A204.1 (cell line): ENCODE results near the gene DNAH2.

ENCODE experiments used
- FAIRE-seq: peaks from 2 replicates; lab custom pipeline; 2012; peaks lifted over from hg19 to GRCh38; lab: Jason Lieb, UNC

DNAH2 gene, protein sequence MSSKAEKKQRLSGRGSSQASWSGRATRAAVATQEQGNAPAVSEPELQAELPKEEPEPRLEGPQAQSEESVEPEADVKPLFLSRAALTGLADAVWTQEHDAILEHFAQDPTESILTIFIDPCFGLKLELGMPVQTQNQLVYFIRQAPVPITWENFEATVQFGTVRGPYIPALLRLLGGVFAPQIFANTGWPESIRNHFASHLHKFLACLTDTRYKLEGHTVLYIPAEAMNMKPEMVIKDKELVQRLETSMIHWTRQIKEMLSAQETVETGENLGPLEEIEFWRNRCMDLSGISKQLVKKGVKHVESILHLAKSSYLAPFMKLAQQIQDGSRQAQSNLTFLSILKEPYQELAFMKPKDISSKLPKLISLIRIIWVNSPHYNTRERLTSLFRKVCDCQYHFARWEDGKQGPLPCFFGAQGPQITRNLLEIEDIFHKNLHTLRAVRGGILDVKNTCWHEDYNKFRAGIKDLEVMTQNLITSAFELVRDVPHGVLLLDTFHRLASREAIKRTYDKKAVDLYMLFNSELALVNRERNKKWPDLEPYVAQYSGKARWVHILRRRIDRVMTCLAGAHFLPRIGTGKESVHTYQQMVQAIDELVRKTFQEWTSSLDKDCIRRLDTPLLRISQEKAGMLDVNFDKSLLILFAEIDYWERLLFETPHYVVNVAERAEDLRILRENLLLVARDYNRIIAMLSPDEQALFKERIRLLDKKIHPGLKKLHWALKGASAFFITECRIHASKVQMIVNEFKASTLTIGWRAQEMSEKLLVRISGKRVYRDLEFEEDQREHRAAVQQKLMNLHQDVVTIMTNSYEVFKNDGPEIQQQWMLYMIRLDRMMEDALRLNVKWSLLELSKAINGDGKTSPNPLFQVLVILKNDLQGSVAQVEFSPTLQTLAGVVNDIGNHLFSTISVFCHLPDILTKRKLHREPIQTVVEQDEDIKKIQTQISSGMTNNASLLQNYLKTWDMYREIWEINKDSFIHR (N-terminal part only)

DNA sequence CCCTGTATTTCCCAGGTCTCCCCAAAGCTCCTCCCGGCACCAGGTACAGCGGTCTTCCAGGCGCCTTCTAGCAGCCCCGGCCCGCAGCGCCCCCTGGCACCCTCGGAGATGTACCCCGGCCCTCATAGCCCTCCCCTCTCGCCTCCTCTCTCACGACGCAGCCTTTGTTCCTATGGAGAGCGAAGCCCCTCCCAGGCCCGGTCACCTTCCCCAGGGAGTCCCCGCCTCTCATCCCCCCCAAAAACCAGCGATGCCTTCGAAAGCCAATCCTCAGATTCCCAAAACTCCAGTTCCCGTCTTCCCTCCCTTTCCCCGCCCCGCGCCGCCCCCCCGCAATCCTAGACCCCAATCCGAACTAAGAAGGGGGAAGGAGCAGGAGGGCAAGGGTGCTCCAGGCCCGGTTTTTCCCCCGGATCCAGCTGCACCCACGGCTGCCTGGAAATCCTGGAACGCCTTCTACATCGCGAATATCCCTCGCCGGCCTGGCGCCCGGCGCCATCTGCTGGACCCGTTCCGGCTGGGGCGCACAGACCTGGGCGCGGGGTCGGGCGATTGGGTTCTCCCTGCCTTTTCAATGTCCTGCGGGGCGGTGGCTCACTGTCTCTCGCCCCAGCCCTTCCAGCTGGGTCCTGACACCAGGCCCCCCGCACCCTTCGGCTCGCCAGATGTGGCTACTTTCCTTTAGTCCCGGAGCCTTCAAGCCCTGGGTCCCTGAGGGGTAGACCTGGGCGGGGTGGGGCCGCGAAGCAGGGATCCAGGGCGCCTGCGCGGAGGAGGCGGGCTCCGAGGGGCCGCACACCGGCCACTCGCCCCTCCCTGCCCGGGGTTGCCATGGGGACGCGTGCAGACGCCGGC lies at the start of gene DNAH2:
TSS of gene DNAH2 (plus strand) at position 844 of the 855 bp plus-strand sequence. CDS start 1,991 bp downstream, outside the sequence.
- FAIRE-seq: no peak

DNA sequence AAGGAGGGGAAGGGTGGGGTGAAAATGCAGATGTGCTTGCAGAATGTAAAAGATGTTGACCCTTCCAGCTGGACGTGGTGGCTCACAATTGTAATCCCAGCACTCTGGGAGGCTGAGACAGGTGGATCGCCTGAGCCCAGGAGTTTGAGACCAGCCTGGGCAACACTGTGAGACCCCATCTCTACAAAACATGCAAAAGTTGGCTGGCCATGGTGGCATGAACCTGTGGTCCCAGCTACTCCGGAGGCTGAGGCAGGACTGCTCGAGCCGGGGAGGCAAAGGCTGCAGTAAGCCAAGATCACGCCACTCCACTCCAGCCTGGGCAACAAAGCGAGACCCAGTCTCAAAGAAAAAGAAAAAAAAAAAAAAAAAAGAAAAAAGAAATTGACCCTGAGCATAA lies 49.1 kb upstream of the DNAH2 start:
- no peak for FAIRE-seq

DNA sequence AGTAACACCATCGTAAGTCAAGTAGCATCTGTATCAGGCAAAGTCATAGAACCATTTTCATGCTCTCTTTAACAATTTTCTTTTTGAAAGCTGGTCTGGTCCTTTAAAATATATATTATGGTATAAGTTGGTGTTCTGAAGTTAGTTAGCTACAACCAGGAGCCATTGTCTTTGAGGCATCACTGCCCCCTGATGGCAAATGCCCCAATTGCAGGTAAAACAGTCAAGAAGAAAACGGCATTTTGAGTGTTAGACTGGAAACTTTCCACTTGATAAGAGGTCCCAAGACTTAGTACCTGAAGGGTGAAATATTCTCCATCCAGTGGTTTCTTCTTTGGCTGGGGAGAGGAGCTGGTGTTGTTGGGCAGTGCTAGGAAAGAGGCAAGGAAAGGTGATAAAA lies 44.3 kb upstream of the DNAH2 start:
- no peak for FAIRE-seq

DNA sequence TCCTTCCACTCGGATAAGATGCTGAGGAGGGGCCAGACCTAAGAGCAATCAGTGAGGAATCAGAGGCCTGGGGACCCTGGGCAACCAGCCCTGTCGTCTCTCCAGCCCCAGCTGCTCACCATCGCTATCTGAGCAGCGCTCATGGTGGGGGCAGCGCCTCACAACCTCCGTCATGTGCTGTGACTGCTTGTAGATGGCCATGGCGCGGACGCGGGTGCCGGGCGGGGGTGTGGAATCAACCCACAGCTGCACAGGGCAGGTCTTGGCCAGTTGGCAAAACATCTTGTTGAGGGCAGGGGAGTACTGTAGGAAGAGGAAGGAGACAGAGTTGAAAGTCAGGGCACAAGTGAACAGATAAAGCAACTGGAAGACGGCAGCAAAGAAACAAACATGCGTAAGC lies 42.6 kb upstream of the DNAH2 start:
- FAIRE-seq: no peak

DNA sequence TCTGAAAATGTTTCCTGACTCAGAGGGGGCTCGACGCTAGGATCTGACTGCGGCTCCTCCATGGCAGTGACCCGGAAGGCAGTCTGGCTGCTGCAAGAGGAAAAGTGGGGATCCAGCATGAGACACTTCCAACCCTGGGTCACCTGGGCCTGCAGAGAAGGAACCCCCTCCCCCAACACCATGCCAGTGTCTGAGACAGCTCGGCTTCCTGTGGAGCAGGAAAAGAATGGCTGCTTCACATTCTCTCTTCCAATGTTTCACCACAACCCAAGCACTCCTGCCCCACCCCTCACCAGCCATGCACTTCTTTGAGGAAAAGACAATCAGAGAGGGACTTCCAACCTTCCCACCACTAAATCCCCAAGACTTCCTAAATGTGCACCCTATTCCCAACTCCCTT lies 41.0 kb upstream of the DNAH2 start:
- FAIRE-seq: no peak

DNA sequence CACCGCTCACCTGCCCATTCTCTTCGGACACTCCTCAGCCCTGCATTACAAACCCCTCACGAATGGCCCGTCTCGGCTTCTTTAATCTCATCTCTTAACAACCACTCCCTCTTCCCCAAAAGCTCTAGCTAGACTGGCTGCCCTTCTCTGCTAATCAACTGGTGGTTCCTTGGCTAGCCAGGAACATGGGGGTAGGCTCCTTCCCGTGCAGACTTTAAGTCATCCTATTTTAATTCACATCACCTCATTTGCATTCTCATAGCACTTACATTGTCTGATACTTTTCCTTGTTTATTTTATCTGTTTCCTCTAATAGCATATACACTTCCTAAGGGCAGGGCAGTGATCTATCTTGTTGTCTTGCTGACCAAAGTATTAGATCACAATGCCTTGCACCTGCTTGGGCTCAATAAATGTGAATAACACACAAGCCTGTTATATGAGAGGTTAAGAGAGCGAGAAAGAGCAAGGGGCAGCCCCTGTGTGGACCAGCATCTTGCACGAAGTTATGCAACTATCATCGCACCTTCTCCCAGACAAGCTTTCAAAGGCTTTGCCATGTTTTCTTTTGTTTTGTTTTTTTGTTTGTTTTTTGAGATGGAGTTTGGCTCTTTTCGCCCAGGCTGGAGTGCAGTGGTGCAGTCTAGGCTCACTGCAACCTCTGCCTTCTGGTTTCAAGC lies 40.0 kb upstream of the DNAH2 start:
- FAIRE-seq: no peak

DNA sequence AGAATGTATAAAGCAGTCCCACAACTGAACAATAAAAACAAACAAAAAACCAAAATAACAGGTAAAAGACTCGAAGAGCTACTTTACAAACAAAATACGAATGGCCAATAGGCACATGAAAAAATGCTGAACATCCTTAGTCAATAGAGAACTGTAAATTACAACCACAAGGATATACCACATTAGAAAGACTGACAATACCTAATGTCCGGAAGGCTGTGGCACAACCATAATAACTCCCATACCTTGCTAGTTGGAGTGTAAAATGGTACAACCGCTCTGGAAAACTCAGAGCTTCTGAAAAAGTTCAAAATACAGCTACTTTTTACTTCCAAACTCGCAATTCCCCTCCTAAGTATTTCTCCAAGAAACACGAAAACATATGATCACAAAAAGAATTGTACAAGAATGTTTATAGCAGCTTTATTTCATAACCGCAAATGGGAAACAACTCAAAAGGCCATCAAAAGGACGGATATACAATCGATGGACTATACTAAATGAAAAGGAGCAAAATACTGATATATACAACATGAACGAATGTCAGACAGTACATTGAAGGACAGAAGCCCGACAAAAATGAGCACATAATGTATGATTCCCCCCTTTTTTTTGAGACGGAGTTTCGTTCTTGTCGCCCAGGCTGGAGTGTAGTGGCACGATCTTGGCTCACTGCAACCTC lies 32.6 kb upstream of the DNAH2 start:
- no peak for FAIRE-seq

DNA sequence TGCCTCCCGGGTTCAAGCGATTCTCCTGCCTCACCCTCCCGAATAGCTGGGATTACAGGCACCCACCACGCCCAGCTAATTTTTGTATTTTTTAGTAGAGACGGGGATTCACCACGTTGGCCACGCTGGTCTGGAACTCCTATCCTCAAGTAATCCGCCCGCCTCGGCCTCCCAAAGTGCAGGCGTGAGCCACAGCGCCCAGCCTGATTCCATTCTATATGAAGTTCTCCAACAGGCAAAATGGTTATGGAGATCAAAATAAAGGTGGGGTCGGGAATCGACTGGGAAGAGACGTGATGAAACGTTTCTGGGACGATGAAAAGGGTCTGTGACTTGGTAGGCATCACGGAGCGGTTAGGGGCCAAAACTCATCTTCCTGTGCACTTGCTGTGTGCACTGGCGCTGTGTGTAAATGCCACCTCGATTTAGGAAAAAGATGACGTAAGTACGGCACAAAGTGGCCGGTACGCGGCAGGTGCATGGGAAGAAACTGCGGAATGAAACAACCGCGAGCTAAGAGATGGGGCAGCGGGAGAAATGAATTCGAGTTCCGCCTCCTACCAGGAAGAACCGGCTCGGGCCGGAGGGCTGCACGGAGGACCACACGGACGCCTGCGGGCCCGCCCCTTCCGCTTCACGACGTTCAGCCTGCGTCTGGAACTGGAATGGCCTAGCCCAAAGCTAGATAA lies 31.9 kb upstream of the DNAH2 start:
- peak; percentile 47 for FAIRE-seq

DNA sequence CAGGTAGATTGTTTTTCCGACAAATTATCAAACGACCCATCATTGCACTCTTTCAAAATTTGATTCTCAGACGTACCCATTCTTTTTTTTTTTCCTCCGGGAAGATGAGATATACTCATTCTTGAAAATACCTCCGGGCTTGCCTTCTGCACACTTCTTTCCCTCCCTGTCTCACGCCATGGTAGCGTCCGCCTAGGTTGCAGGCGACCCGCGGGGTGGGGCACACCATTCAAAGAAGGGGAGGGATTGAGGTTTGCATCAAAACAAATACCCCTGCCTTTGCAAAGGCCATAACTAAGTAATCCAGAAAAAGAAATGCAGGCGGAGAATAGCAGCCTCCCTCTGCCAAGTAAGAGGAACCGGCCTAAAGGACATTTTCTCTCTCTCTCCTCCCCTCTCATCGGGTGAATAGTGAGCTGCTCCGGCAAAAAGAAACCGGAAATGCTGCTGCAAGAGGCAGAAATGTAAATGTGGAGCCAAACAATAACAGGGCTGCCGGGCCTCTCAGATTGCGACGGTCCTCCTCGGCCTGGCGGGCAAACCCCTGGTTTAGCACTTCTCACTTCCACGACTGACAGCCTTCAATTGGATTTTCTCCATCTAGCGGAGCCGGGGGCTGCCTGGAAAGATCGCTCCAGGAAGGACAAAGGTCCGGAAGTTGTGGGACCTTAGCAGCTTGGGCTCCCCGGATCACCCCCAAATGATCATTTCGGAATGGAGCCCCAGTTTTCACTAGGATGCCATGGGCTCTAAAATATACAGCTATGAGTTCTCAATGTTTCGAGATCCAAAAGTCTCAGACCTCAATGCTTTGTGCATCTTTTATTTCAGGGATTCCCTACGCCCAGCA lies 31.1 kb upstream of the DNAH2 start:
- FAIRE-seq: no peak

DNA sequence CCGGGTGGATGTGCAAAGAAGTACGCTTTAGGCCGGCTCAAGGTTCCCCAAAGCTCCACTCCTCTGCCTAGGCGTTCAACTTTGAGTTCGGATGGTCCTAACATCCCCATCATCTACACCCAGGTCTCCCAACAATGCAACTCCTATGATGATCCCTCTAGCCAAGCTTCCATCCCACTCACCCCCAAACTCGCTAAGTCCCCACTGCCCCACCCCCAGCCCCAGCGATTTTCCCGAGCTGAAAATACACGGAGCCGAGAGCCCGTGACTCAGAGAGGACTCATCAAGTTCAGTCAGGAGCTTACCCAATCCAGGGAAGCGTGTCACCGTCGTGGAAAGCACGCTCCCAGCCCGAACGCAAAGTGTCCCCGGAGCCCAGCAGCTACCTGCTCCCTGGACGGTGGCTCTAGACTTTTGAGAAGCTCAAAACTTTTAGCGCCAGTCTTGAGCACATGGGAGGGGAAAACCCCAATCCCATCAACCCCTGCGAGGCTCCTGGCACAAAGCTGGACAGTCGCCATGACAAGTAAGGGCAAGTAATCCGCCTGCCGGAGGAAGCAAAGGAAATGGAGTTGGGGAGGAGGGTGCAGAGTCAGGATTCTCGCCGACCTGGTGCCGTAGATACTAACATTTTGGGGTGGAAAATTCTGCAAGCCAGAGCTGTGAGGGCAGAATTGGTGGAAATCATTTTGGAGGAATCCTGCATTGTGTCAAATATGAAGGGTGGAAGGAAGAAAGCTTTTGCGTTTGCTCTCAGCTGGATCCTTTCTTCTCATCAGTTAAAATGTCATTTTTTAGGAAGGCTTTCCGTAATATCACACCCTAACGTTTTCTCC lies 30.3 kb upstream of the DNAH2 start, which contains the start of gene TP53:
TSS of gene TP53 (minus strand) at position 419 of the 836 bp plus-strand sequence. CDS start 10,896 bp downstream, outside the sequence.
- FAIRE-seq: peak; percentile 80

DNA sequence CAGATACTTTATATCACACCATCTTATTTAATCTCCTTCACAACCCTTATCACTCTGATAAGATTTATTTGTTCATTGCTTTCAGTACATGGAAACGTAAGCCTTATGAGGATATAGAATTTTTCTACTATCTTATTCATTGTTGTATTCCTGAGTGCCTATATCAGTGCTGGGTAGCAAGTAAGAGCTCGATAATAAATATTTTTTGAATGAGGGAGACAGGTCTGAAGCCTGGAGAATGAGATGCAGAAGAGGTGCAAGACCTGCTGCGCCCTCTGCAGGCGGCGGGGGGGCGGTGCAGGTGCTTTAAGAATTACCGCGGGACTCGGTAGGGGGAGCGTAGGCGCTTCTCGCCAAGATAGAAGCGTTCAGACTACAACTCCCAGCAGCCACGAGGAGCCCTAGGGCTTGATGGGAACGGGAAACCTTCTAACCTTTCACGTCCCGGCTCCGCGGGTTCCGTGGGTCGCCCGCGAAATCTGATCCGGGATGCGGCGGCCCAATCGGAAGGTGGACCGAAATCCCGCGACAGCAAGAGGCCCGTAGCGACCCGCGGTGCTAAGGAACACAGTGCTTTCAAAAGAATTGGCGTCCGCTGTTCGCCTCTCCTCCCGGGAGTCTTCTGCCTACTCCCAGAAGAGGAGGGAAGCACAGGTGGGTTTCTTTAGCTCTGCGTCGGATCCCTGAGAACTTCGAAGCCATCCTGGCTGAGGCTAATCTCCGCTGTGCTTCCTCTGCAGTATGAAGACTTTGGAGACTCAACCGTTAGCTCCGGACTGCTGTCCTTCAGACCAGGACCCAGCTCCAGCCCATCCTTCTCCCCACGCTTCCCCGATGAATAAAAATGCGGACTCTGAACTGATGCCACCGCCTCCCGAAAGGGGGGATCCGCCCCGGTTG lies 29.4 kb upstream of the DNAH2 start, which contains the start of gene WRAP53:
TSS of gene WRAP53 (plus strand) at position 570 of the 900 bp plus-strand sequence. CDS start at position 742, 172 bp downstream.
- FAIRE-seq: peak; percentile 99

DNA sequence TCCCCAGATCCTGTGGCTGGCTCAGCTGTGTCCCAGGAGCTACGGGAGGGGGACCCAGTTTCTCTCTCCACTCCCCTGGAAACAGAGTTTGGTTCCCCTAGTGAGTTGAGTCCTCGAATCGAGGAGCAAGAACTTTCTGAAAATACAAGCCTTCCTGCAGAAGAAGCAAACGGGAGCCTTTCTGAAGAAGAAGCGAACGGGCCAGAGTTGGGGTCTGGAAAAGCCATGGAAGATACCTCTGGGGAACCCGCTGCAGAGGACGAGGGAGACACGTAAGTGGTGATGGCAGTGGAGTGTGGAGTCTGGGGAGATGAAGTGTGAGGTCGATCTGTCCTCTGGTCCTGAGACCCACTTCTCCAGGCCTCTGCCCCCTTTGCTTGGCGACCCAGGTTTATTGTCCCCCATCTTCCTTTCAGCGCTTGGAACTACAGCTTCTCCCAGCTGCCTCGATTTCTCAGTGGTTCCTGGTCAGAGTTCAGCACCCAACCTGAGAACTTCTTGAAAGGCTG lies 28.7 kb upstream of the DNAH2 start:
- no peak for FAIRE-seq

DNA sequence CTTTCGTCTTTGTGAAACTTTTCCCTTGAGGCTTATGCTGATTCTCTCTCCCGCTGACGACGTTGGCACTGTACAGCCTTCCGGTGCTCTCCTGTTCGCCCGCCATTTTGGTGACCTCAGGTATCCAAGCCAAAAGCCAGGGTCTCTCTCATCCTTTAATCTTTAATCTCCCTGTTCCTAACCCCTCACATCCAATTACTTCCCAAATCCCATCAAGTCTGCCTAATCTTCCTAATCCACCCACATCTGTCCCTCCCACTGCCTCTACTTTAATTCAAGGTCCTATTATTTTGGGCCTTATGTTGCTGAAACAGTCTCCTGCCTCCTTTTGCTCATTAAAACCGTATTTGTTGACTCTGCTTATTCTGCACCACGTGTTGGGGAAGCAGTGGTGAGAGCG lies 22.0 kb upstream of the DNAH2 start:
- no peak for FAIRE-seq

DNA sequence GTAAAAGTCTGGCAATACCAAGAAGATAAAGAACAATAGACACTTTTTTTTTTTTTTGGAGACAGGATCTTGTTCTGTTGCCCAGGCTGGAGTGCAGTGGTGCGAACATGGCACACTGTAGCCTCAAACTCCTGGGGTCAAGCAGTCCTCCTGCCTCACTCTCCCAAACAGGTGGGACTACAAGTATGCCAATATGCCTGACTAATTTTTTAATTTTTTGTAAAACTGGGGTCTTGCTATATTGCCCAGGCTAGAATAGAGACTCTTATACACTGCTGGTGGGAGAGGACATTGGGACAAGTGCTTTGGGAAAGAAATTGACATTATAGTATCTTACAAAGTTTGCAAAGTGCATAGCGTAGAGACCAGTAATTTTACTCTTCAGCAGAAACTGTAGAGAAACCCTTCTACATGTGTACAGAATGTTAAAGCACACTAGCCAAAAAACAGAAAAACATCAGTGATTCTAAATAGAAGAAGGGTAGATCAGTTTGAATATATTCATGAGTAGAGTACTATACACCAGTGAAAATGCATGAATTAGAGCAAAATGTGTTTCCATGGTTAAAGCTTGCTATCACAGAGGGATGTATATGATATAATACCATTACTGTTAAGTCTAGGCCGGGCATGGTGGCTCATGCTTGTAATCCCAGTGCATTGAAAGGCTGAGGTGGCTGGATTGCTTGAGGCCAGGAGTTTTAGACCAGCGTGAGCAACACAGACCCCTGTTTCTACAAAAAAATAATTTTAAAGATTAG lies 19.5 kb upstream of the DNAH2 start:
- no peak for FAIRE-seq

DNA sequence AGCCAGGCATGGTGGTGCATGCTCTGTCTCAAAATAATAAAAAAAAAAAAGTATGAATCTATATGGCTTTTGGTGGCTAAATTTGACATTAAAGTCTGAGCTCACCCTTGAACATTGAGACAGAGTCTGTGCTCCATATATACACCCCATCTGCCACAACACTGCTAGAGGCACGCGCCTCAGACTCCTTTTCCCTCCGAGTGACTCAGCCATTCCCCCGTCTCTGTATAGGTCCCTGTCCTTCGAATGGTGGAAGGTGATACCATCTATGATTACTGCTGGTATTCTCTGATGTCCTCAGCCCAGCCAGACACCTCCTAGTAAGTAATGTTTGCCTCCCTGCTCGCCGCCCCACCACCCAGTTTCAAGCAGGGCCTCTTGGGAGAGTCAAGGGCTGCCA lies 17.0 kb upstream of the DNAH2 start:
- no peak for FAIRE-seq

DNA sequence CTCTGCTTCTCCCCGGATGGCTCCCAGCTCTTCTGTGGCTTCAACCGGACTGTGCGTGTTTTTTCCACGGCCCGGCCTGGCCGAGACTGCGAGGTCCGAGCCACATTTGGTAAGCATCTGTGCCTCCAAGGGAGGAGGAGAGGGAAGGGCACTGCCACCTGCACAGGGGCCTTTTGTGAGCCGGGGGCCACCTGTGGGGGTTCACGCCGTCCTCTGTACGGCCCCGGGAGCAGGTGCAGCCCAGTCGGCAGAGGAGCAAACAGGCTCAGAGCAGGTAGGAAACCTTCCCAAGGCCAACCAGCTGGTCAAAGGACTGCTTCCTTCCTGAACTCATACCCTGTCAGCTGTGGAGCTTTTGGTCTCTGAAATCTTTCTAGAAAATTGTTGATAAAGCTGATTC lies 15.9 kb upstream of the DNAH2 start:
- FAIRE-seq: no peak
